D721Med (cell line): ENCODE results near the gene P3H2.

Experiments used
- DNase-seq: peaks from one replicate; pipeline ENCODE4 v3.0.0; 2011; ENCODE audit warnings: low spot score; ENCODE audit not compliant: insufficient read length
- FAIRE-seq: peaks from 2 replicates; lab custom pipeline; 2011; peaks lifted over from hg19 to GRCh38; lab: Jason Lieb, UNC
- CTCF ChIP-seq: IDR thresholded peaks from 2 replicates; pipeline ENCODE4 v1.5.1; 2012; ENCODE audit warnings: mild to moderate bottlenecking, control low read depth; ENCODE audit not compliant: insufficient read depth; ENCODE audit errors: missing control alignments

P3H2 gene

GRCh38 chr3:190012314-190012782, 108.3 kb downstream of the P3H2 start:
- no peak for TF ChIP-seq CTCF
- FAIRE-seq (no peak), DNase-seq (no peak)

- DNase-seq, result no peak
- no peak for FAIRE-seq
- TF ChIP-seq CTCF, result no peak
Measured at GRCh38 chr3:190010486-190010885, 110.2 kb downstream of the P3H2 start.

- no peak for TF ChIP-seq CTCF
- DNase-seq (no peak), FAIRE-seq (no peak)
Measured at GRCh38 chr3:190009614-190010013, 111.1 kb downstream of the P3H2 start.

GRCh38 chr3:190008432-190008831, 112.3 kb downstream of the P3H2 start:
- FAIRE-seq (no peak), DNase-seq (no peak)
- no peak for TF ChIP-seq CTCF

GRCh38 chr3:190005343-190006113, 115.2 kb downstream of the P3H2 start:
- FAIRE-seq, result no peak
- DNase-seq, result no peak
- no peak for TF ChIP-seq CTCF

GRCh38 chr3:190004656-190005055, 116.0 kb downstream of the P3H2 start:
- DNase-seq (no peak), FAIRE-seq (no peak)
- no peak for TF ChIP-seq CTCF

- FAIRE-seq (no peak), DNase-seq (no peak)
- TF ChIP-seq CTCF, result no peak
Measured at GRCh38 chr3:190003681-190004123, 117.0 kb downstream of the P3H2 start.
